ENCODE measurements around the gene C3orf49.

C3orf49 gene

DNA sequence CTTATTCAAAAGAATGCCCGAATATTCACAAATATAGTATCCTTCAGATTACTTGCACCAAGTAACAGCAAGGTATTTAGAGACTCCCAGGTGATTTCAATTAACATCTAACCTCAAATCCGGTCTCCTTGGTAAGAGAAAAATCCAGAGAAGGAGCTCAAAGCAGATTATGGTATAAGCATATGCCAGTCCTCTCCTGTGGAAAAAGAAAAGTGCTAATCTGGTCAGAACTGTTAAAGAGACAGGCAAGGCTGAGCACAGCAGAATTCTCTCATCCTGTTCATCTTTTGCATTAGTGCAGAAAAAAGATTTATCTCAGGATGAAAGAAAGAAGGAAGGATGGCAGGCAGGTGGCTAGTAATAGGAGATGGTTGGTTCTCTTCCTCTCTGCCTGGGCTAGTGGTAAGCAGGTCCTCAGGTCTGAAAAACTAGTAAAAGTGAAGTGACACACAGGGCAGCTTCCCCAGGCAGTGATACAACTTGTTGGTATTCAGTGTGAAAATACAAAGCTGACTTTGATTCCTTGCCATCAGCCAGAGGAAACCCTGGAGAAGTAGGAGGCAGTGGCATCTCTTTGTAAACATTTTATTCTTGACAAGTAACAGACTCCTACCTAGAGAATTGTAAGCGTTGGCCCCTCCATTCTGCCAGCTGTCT, 58.8 kb downstream of the C3orf49 start:
- in situ Hi-C loops (cut with HindIII; ENCODE audit: low sequenced_read_pairs): no loop called here

DNA sequence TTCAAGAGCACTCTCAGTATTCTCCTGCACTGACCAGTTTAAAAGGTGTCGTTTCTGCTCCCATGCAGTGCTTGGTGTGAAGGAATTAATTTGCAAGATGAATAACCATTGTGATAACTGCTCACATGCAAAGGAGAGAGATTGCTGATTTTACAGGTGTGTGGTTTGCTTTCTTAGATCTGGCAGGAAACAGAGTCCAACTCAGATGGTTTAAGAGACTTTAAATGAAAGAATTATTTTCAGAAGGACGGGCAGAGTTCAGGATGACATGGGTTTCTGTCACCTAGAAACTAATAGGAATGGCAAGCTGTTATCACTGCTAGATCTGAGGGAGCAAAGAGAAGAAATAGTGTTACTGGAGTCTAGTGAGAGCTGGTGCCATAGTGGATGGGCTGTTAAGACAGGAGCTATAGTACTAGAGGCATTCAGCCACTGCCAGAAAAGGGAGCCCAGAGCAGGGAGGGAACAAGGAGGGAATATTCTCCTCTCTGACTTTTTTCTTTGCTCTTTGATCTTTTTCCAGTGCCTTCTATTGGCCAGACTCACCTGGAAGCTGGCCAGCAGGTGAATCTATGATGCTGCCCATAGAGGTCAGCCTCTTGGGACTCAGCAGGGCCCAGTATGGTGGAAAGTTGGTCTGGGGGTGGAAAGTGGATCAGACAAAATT, 59.4 kb downstream of the C3orf49 start:
- in situ Hi-C loops (cut with HindIII; ENCODE audit: low sequenced_read_pairs): no loop called here

DNA sequence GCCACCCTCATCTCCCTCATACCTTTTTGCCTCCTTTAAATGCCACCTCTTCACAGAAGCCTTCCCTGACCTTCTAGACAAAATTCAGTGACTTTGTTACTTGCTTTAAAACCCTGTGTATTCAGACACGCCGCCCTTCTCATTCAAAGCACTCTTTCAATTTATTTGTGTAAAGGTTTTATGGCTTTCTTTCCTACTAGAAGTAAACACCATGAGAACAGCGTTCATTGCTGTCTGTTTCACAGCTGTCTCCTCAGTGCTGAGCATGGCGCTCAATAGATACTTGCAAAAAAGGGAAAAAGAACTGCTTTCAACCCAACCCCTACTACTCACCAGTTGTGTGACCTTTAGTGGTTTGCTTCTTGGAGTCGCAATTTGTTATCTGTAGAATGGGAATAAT, 61.6 kb downstream of the C3orf49 start:
- in situ Hi-C loops (cut with HindIII; ENCODE audit: low sequenced_read_pairs): no loop called here

DNA sequence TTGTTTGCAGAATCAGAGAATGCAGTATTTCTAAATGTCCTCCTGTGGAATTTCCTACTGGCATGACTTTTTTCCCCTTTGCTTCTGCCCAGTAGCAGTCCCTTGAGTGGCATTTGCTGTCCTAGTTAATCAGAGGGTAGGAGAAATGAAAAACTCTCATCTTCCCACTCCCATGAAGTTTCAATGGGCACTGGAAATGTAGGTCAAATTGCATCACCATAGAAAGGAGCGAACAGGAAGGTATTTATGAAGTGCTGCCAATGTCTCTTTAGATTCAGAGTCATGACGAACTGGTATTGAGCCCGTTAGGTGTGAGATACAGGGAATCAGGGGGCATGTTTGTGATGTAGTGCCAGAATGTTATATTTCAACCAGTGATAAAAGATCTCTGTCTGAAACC, 67.8 kb downstream of the C3orf49 start:
- in situ Hi-C loops (cut with HindIII; ENCODE audit: low sequenced_read_pairs): no loop called here

DNA sequence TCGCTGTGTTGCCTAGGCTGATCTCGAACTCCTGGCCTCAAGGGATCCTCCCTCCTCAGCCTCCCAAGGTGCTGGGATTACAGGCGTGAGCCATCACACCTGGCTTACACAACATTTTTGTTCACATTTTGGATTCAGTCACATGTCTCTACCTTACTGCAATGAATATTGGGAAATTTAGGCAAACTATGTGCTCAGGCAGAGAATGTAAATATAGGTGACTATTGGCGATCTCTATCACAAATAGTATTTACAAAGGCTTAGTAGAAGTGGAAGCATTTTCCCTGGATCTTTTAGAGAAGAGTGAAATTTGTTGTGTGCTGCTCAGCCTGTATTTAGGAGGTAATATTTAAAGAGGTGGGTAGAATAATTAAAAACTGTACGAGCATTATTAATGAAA, 72.4 kb downstream of the C3orf49 start:
- in situ Hi-C loops (cut with HindIII; ENCODE audit: low sequenced_read_pairs): no loop called here

DNA sequence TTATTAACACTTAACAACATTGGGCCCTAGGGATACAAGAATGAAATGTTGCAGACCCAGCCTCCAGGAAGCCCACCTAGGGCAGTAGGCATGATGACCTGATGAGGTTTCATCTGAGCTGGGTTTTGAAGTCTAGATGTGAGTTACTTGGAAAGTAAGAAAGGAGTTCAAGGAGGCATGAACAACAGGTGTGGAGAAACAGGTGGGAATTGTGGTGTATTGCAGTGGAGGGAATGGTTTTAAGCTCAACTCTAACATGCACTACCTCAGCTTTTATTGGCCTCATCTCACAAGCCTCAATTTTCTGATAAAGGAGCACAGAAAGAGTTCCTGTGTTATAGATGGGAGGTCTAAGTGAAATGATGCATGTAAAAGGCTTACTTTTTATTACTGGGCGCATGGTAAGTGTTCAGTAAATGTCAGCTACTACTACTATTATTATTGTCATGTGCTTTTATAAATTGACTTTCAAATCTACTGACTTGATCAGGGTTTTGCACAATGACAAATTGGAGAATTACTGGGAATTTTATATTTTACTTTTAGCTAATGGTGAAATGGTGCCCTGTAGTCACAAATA, 73.8 kb downstream of the C3orf49 start:
- in situ Hi-C loops (cut with HindIII; ENCODE audit: low sequenced_read_pairs): no loop called here

DNA sequence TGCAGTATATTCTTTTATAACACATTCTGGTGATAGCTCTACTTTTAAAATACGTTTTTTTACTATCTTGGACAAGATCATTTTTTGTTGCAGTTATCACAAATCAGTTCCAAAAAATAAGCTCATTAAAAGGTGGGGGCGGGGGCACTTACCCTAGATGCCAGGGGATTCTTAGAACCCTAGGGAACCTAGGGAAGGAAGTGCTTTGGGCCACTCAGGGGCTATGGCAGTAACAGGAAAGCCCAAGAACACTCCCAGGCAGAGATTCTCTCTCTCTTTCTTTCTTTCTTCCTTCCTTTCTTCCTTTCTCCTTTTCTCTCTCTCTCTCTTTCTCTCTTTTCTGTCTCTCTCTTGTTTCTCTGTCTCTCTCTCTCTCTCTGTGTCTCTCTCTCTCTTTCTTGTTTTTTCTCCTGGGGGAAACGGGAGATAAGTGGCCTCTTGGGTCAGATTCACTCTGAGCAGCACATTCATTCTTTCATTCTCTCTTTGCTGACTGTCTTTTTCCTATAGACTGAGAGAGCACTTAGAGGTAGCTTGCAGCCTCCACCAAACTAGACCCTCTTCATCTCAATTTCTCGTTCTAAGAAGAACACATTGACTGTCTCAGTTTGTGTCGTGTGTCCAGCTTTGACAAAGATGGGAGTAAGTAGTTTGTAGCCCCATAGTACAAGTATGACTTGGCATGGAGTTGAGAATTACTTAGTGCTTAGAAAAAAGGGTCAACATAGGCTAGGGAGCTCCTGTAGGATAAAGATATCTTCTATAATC, 76.5 kb downstream of the C3orf49 start:
- in situ Hi-C loops (cut with HindIII; ENCODE audit: low sequenced_read_pairs): no loop called here

DNA sequence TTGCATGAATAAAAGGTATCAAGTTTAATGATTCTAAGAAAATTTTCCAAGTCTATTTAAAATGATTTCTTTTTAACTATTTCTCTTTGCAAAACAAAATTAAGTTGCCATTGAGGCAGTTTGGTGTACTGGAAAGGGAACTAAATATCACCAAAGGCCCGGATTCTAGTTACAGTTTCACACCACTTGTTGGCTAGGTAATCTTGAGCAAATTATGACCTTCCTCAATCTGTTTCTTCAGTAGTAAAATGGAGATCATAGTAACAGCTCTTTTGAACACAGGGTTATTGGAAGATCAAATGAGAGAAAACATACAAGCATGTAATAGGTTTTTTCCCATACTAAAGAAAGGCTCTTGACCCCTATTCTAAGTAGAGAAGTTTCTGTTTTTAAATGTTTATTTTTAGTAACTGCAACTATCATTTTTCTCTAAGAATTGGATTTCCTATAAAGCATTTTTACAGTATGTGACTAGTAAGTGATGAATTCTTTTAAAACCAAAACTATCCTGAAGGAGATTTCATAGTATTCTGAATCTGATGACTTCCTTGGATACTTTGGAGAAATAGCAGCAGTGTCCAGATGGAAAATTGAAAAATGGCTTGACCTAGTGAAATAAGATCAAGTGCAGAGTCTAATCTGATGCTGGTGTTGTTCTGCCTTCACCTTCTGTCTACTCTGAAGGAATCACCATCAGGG, 77.4 kb downstream of the C3orf49 start:
- in situ Hi-C loops (cut with HindIII; ENCODE audit: low sequenced_read_pairs): no loop called here
